ENCODE data around the gene PANX1. TPM values are rescaled to one million over a fixed set of nuclear protein-coding genes. Genes with fewer than 3 reads are reported as not detected.

PANX1 gene
- total RNA-seq, 1 experiment from 2014 or later: 37.5 TPM

- no CpG with 5 or more reads among the region's 12 CpGs for WGBS (ENCODE audit: extremely low coverage, insufficient read length, low lambda C conversion rate)
- Histone ChIP-seq H2AK5ac (ENCODE audit: insufficient read length, low read length) (no peak overlapping the region), H3K23ac (ENCODE audit: insufficient read length, low read depth, low read length) (no peak overlapping the region), H4K8ac (replicated peaks; ENCODE audit: insufficient read length, low read depth, low read length) (no peak overlapping the region), H3K27me3 (ENCODE audit: insufficient read depth, low read length) (no peaks in the 10 kb centered on the region), H3K23me2 (ENCODE audit: insufficient read length, low read depth, low read length, poor library complexity, severe bottlenecking) (no peaks in the 10 kb centered on the region), H3K79me2 (ENCODE audit: insufficient read depth, low read length) (no peaks in the 10 kb centered on the region; the same call in 1 of the 2 replicates), H3T11ph (ENCODE audit: low read length) (no peak overlapping the region), H3K27ac (ENCODE audit: insufficient read length, low read depth, low read length) (no peak overlapping the region), H4K91ac (ENCODE audit: insufficient read length, low read depth, low read length) (no peak overlapping the region), H2BK12ac (ENCODE audit: insufficient read length, low read depth, low read length) (no peak overlapping the region), H3K56ac (ENCODE audit: insufficient read length, low read depth, low read length) (no peak overlapping the region), H3K79me1 (ENCODE audit: insufficient read depth, low read depth, low read length, poor library complexity, severe bottlenecking) (peaks cover 1% of the 10 kb centered on the region), H2BK20ac (ENCODE audit: low read depth, low read length, poor library complexity, severe bottlenecking) (no peak overlapping the region), H3K9ac (ENCODE audit: extremely low read depth, insufficient read length, low read length) (no peak overlapping the region), H2BK120ac (ENCODE audit: low read depth, low read length, poor library complexity, severe bottlenecking) (no peak overlapping the region), H3K4ac (ENCODE audit: low read depth, low read length) (no peak overlapping the region), H2AFZ (ENCODE audit: low read length) (no peak overlapping the region), H3K14ac (ENCODE audit: insufficient read depth, low read length) (no peak overlapping the region), H3K18ac (ENCODE audit: insufficient read length, low read depth, low read length) (no peak overlapping the region), H3K4me1 (ENCODE audit: insufficient read depth, low read length) (0 out of 2 replicates have a peak, but pooled peaks cover 2% of the 10 kb centered on the region), H4K5ac (ENCODE audit: insufficient read length, low read depth, low read length) (no peak overlapping the region), H2BK5ac (ENCODE audit: insufficient read length, low read length) (no peak overlapping the region), H3K9me3 (ENCODE audit: control insufficient read depth, low read depth, low read length) (no peaks in the 10 kb centered on the region), H2BK15ac (ENCODE audit: low read depth, low read length) (no peak overlapping the region), H3K4me2 (ENCODE audit: insufficient read depth, insufficient read length, low read length) (no peak overlapping the region), H4K20me1 (ENCODE audit: control insufficient read depth, insufficient read depth, insufficient read length) (no peaks in the 10 kb centered on the region)
- no peak overlapping the region; a peak in 1 of 7 replicates for H3K27ac Mint-ChIP-seq
- H3K4me1 Mint-ChIP-seq: peaks cover 8 to 12% of the 10 kb centered on the region in 2 experiments
- no peak for DNase-seq
- H3K36me3 Mint-ChIP-seq (ENCODE audit: insufficient read depth in 1 of 3, low read depth in 3 of 3): peaks cover 26 to 56% (median 38%) of the 10 kb centered on the region in 3 experiments; a peak in 6 of 7 replicates
- H3K27me3 Mint-ChIP-seq (ENCODE audit: low read depth): no peaks in the 10 kb centered on the region
- H3K4me3 Mint-ChIP-seq: no peak overlapping the region
- no peaks in the 10 kb centered on the region for H3K9me3 Mint-ChIP-seq
- TF ChIP-seq CTCF (conservative IDR thresholded peaks at IDR 0.05): no peak
Observed at GRCh38 chr11:94179696-94180095, 51.1 kb downstream of the PANX1 start.

Measured in H9 (cell line).